ENCODE data around the gene NUP214.

DNA sequence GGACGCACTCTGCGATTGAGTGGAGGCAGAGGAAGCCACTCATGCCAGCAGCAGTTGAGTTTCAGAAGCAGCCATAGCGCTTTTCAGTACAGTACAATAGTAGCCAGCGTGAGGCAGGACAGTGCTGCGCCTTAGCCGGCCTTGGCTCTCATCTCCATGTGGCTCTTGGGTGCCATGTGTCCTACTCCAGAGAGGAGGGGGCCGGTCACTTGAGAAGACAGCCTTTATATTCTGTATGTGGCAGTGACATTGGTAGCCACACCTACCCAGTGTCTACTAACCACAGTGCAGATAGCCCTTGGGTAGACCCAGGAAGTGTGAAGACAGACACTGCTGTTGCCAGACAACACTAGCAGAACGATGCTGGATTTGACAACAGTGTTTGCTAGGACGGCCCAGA, 108.6 kb downstream of the NUP214 start:
- TF ChIP-seq, protein P1, sequence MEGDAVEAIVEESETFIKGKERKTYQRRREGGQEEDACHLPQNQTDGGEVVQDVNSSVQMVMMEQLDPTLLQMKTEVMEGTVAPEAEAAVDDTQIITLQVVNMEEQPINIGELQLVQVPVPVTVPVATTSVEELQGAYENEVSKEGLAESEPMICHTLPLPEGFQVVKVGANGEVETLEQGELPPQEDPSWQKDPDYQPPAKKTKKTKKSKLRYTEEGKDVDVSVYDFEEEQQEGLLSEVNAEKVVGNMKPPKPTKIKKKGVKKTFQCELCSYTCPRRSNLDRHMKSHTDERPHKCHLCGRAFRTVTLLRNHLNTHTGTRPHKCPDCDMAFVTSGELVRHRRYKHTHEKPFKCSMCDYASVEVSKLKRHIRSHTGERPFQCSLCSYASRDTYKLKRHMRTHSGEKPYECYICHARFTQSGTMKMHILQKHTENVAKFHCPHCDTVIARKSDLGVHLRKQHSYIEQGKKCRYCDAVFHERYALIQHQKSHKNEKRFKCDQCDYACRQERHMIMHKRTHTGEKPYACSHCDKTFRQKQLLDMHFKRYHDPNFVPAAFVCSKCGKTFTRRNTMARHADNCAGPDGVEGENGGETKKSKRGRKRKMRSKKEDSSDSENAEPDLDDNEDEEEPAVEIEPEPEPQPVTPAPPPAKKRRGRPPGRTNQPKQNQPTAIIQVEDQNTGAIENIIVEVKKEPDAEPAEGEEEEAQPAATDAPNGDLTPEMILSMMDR (IDR thresholded peaks at IDR 0.05) = no peak
- no peak for TF ChIP-seq POLR2A (IDR thresholded peaks at IDR 0.05)

All from gastroesophageal sphincter (tissue), 3 donors.